CD4-positive, CD25-positive, alpha-beta regulatory T cell (primary cell): ENCODE data around the gene NVL. TPM values are rescaled to one million over a fixed set of nuclear protein-coding genes. Genes with fewer than 3 reads are reported as not detected.

Experiments used
- ATAC-seq, 2 donors: fragments of 150-1000 bp; cut with Tn5 transposase; one replicate each; pipeline ENCODE4 v1.10.0; 2021; ENCODE audit warnings: low read depth in 2 of 2, moderate number of reproducible peaks in 2 of 2, moderate library complexity in 1 of 2
- DNase-seq, 3 donors: peaks; one replicate each; pipeline versions ENCODE4 v3.0.0 to v3.0.0-alpha.2; 2012 to 2022; ENCODE audit warnings: mixed read lengths in 1 of 3
- H3K27ac ChIP-seq: one replicate; pipeline ENCODE4 v1.7.0; 2013; ENCODE audit warnings: mild to moderate bottlenecking, low read length; ENCODE audit not compliant: insufficient read depth, poor library complexity, severe bottlenecking
- H3K27me3 ChIP-seq: one replicate; pipeline ENCODE4 v1.7.0; 2013; ENCODE audit warnings: low read length; ENCODE audit not compliant: control insufficient read depth, insufficient read depth
- H3K36me3 ChIP-seq: one replicate; pipeline ENCODE4 v1.7.0; 2013; ENCODE audit warnings: mild to moderate bottlenecking, low read length, moderate library complexity; ENCODE audit not compliant: control insufficient read depth, insufficient read depth
- H3K4me1 ChIP-seq: 2 replicates; pipeline ENCODE4 v1.7.0; 2013; ENCODE audit warnings: mild to moderate bottlenecking, low read length; ENCODE audit not compliant: insufficient read depth, control insufficient read depth, poor library complexity, severe bottlenecking
- H3K4me3 ChIP-seq: one replicate; pipeline ENCODE4 v1.7.0; 2013; ENCODE audit warnings: low read depth, mild to moderate bottlenecking, low read length, moderate library complexity
- H3K9me3 ChIP-seq, 2 experiments: 1 replicate in 1 of 2; 2 replicates in 1 of 2; pipeline ENCODE4 v1.7.0; 2013; ENCODE audit warnings: low read length in 2 of 2, mild to moderate bottlenecking in 1 of 2, moderate library complexity in 1 of 2; ENCODE audit not compliant: control insufficient read depth in 2 of 2
- H3K27ac Mint-ChIP-seq, 3 donors: one replicate each; pipeline ENCODE4 v1.8.0; 2020 to 2022; ENCODE audit warnings: mild to moderate bottlenecking in 3 of 3, mixed read lengths in 3 of 3, moderate library complexity in 2 of 3
- H3K27me3 Mint-ChIP-seq: one replicate; pipeline ENCODE4 v1.8.0; 2022; ENCODE audit warnings: mild to moderate bottlenecking, mixed read lengths
- H3K36me3 Mint-ChIP-seq: one replicate; pipeline ENCODE4 v1.8.0; 2020; ENCODE audit warnings: mixed read lengths
- H3K4me1 Mint-ChIP-seq, 4 donors: one replicate each; pipeline ENCODE4 v1.8.0; 2020 to 2022; ENCODE audit warnings: mixed read lengths in 4 of 4, mild to moderate bottlenecking in 1 of 4
- H3K4me3 Mint-ChIP-seq, 4 donors: one replicate each; pipeline ENCODE4 v1.8.0; 2020 to 2022; ENCODE audit warnings: mild to moderate bottlenecking in 4 of 4, mixed read lengths in 4 of 4, moderate library complexity in 3 of 4
- H3K9me3 Mint-ChIP-seq, 7 donors: one replicate each; pipeline ENCODE4 v1.8.0; 2020 to 2022; ENCODE audit warnings: mixed read lengths in 7 of 7, mild to moderate bottlenecking in 3 of 7, moderate library complexity in 2 of 7
- polyA plus RNA-seq, 4 donors: library from polyadenylated mRNA; unstranded; fragments of 300-500 nt; fragmentation: Illumina TruSeq; gene quantifications; one replicate each; pipeline ENCODE4 v1.2.3, GENCODE V29; 2021
- total RNA-seq: library from RNA; stranded (reverse); gene quantifications from one replicate; pipeline ENCODE4 v1.2.3, GENCODE V29; 2022

NVL gene
- total and polyA plus RNA-seq, 5 donors from 2014 or later = 9.0 to 40.2 (median 15.9) TPM

DNA sequence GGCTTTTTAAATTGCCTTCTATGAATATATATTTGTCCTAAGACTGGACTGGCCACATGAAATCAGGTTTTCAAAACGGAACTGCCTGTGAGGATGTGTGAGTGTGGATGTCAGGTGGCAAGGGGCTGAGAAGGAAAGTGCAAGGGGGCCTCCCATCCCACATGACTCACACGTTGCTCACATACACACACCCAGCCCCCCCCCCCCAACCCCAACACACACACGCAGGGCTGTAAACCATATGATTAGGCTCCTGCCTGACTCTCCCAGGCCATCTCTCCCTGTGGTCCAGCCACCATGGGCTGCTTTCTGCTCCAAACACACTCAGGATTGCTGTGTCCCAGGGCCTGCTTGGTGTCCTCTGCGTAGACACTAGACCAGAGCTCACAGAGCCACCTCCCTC is 124.5 kb downstream of the NVL start:
- Histone ChIP-seq H3K9me3 (no peaks in the 10 kb centered on the region), H3K27me3 (no peaks in the 10 kb centered on the region), H3K27ac (no peak overlapping the region), H3K36me3 (no peaks in the 10 kb centered on the region), H3K4me3 (no peak overlapping the region), H3K4me1 (no peaks in the 10 kb centered on the region)
- ATAC-seq = peak; percentile 52 to 53
- peak overlapping the region in 1 of 3 donors; percentile 57 for H3K27ac Mint-ChIP-seq
- peak overlapping the region in 1 of 4 donors; percentile 38 for H3K4me3 Mint-ChIP-seq
- peaks cover 0 to 13% (median 8%) of the 10 kb centered on the region in 4 donors for H3K4me1 Mint-ChIP-seq
- DNase-seq = peak in 1 of 3 donors; percentile 41
- H3K27me3 Mint-ChIP-seq = no peaks in the 10 kb centered on the region
- H3K9me3 Mint-ChIP-seq = no peaks in the 10 kb centered on the region
- peaks cover 7% of the 10 kb centered on the region for H3K36me3 Mint-ChIP-seq

DNA sequence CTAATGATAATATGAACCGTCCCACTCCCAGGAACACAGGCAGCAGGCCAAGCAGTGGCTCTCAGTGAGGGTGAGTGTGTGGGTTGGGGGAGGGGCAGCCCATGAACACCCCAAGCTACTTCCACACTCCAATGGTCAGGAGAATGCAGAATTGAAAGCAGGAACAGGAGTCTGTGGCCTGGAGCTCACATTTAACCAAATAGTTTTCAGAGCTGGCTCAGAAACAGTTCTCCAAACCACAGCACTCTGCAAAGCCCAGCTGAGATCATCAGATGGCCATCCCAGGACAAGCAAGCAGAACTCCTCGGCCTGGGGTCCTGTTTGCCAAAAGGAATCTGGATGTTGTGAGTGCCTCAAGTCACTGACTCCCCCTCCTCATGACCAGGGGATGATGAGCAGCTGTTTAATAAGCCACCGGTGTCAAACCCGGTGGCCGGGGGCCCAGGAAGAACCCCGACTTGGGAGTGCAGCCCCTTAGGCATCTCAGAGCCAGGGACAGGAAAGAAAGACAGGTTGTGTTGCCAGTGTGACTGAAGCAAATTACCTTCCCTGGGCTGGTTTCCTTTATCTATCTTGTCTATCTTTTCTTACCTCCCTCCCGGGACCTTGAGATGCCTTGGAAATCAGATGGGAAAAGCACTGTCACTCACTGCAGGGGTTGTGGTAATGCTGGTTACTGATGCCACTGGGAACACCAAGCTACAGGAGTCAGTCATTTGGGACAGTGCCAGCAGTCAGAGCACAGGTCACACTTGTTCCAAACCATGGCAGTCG is 126.5 kb downstream of the NVL start:
- Mint-ChIP-seq H3K4me3 (no peak overlapping the region), H3K9me3 (no peaks in the 10 kb centered on the region), H3K27me3 (no peaks in the 10 kb centered on the region), H3K36me3 (peaks cover 7% of the 10 kb centered on the region), H3K27ac (no peak overlapping the region), H3K4me1 (peaks cover 0 to 13% (median 8%) of the 10 kb centered on the region in 4 donors)
- Histone ChIP-seq H3K27ac (no peak overlapping the region), H3K4me3 (no peak overlapping the region), H3K4me1 (no peaks in the 10 kb centered on the region), H3K36me3 (no peaks in the 10 kb centered on the region), H3K9me3 (no peaks in the 10 kb centered on the region), H3K27me3 (no peaks in the 10 kb centered on the region)
- no peak for DNase-seq
- ATAC-seq = no peak

DNA sequence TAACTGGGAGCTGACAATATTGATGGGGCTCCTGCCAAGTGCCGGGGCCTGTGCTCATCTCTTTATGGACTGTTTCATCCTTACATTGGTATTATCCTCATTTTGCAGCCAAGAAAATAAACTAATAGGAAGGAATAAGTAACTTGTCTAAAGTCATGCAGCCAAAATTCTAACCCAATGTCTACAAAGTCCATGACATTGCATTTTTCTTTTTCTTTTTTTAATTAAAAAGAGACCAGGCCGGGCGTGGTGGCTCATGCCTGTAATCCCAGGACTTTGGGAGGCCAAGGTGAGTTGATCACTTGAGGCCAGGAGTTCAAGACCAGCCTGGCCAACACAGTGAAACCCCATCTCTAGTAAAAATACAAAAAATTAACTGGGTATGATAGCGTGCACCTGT is 128.1 kb downstream of the NVL start:
- no peaks in the 10 kb centered on the region for H3K27me3 ChIP-seq
- no peak overlapping the region for H3K27ac ChIP-seq
- Mint-ChIP-seq H3K36me3 (peaks cover 7% of the 10 kb centered on the region), H3K4me3 (no peak overlapping the region), H3K27me3 (no peaks in the 10 kb centered on the region), H3K4me1 (peaks cover 0 to 15% (median 9%) of the 10 kb centered on the region in 4 donors), H3K27ac (no peak overlapping the region), H3K9me3 (no peaks in the 10 kb centered on the region)
- DNase-seq (no peak), ATAC-seq (no peak)
- H3K36me3 ChIP-seq = no peaks in the 10 kb centered on the region
- no peaks in the 10 kb centered on the region for H3K4me1 ChIP-seq
- H3K9me3 ChIP-seq = no peaks in the 10 kb centered on the region
- H3K4me3 ChIP-seq = no peak overlapping the region

- peaks cover 7% of the 10 kb centered on the region for H3K36me3 Mint-ChIP-seq
- Histone ChIP-seq H3K4me3 (no peak overlapping the region), H3K9me3 (no peaks in the 10 kb centered on the region), H3K27me3 (no peaks in the 10 kb centered on the region), H3K27ac (no peak overlapping the region), H3K4me1 (no peaks in the 10 kb centered on the region), H3K36me3 (no peaks in the 10 kb centered on the region)
- no peak for ATAC-seq
- H3K4me1 Mint-ChIP-seq = peaks cover 0 to 15% (median 9%) of the 10 kb centered on the region in 4 donors
- no peaks in the 10 kb centered on the region for H3K9me3 Mint-ChIP-seq
- no peak for DNase-seq
- no peak overlapping the region for H3K27ac Mint-ChIP-seq
- H3K27me3 Mint-ChIP-seq = no peaks in the 10 kb centered on the region
- no peak overlapping the region for H3K4me3 Mint-ChIP-seq
These were observed 128.6 kb downstream of the NVL start for GRCh38 chr1:224201383-224201782.

DNA sequence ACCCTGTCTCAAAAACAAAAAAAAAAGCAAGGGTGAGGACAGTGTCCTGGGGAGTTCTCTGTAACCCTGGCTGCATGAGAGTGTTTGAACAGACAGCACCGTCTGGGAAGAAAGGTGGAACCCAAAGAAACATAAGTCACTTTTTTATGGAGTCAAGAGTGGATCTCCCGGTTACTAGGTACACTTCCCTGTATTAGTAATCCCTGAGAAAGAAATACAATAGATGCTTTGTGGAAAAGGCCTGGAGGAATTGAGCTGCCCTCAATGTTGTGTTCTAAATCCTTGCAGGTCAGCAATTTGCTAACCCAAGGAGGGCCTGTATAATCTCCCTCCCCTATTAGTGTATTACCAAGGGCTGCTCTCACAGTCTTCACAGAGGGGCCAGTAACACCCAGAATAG is 130.3 kb downstream of the NVL start:
- H3K9me3 ChIP-seq = no peaks in the 10 kb centered on the region
- H3K27ac ChIP-seq = no peak overlapping the region
- Mint-ChIP-seq H3K4me1 (peaks cover 3 to 8% (median 6%) of the 10 kb centered on the region in 4 donors), H3K36me3 (peaks cover 10% of the 10 kb centered on the region), H3K27me3 (no peaks in the 10 kb centered on the region), H3K27ac (no peak overlapping the region), H3K9me3 (peaks cover 0 to 2% (median 0%) of the 10 kb centered on the region in 7 donors), H3K4me3 (no peak overlapping the region)
- no peak overlapping the region for H3K4me3 ChIP-seq
- ATAC-seq (no peak), DNase-seq (no peak)
- H3K4me1 ChIP-seq = no peaks in the 10 kb centered on the region
- H3K36me3 ChIP-seq = no peaks in the 10 kb centered on the region
- H3K27me3 ChIP-seq = no peaks in the 10 kb centered on the region

DNA sequence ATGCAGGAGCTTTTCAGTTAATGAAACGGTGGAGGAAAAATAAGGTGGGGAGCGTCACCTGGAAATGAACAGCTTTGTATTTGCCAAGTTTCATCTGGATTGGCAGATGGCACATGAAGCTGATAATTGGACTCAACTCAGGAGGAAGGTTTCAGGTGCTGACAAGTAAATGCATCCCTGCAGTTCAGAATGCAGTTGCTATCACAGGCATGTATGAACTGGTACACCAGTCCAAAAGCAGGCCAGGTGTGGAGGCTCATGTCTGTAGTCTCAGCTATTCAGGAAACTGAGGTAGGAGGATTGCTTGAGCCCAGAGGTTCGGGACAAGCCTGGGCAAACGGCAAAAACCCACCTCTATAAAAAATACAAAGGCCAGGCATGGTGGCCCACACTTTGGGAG is 131.4 kb downstream of the NVL start:
- H3K27ac Mint-ChIP-seq = peak overlapping the region in 1 of 3 donors; percentile 84

DNA sequence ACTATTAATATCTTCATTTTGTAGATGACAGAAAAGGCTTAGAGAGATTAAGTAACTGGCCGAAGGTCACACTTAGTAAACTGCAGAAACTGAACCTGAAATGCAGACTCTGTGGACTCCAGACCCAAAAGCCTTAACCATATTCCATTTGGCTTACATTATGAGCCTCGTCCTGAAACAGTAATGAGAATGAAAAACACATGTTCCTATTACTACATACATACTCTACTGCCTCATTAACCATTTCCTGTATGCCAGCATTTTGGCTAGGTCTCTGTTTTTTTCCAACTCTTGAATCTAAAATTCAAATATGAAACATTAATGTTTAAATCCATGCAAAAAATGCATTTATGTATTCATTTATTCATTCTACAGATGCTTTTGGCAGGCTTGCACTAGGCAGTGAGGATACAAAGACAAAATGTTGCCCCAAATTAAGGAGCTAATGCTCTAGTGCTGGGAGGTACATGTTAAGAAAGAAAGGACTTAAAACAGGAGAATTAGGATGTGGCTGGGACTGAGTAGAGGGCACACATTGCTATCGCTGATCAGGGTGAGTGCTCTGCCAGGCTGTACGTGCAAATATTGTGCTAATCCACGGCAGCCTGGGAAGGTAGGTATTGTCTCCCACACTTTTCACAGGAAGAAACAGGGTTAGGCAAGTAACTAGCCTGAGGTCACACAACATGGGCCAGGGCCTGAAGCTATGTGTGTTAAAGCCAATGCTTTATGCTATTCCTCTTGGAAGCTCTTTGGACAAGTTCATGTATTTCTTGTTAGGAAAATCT is 133.0 kb downstream of the NVL start:
- Histone ChIP-seq H3K4me1 (peaks cover 10% of the 10 kb centered on the region), H3K27ac (no peak overlapping the region), H3K36me3 (peaks cover 17% of the 10 kb centered on the region), H3K9me3 (no peaks in the 10 kb centered on the region), H3K4me3 (no peak overlapping the region), H3K27me3 (no peaks in the 10 kb centered on the region)
- ATAC-seq (no peak), DNase-seq (no peak)
- peaks cover 0 to 2% (median 0%) of the 10 kb centered on the region in 7 donors for H3K9me3 Mint-ChIP-seq
- H3K27ac Mint-ChIP-seq = peak overlapping the region; percentile 5 to 49 (median 8)
- H3K4me3 Mint-ChIP-seq = no peak overlapping the region
- H3K36me3 Mint-ChIP-seq = peaks cover 25% of the 10 kb centered on the region
- H3K27me3 Mint-ChIP-seq = no peaks in the 10 kb centered on the region
- H3K4me1 Mint-ChIP-seq = peaks cover 7 to 17% (median 11%) of the 10 kb centered on the region in 4 donors

More for the DNA sequence above, 131.4 kb downstream of the NVL start:
- no peak for DNase-seq
- peaks cover 0 to 2% (median 0%) of the 10 kb centered on the region in 7 donors for H3K9me3 Mint-ChIP-seq
- H3K27me3 Mint-ChIP-seq = no peaks in the 10 kb centered on the region
- peaks cover 0 to 11% (median 5%) of the 10 kb centered on the region in 4 donors for H3K4me1 Mint-ChIP-seq
- Histone ChIP-seq H3K4me1 (no peaks in the 10 kb centered on the region), H3K4me3 (no peak overlapping the region), H3K36me3 (peaks cover 4% of the 10 kb centered on the region), H3K27me3 (no peaks in the 10 kb centered on the region), H3K27ac (no peak overlapping the region), H3K9me3 (no peaks in the 10 kb centered on the region)
- H3K4me3 Mint-ChIP-seq = no peak overlapping the region
- peaks cover 16% of the 10 kb centered on the region for H3K36me3 Mint-ChIP-seq
- ATAC-seq = no peak
